Stimulated activated CD8-positive, alpha-beta memory T cell treated with anti-CD3 and anti-CD28 coated beads, Interleukin-15, amount 100 ng/mL, for 48 hours (primary cell): Measurements from ENCODE around the gene COL23A1.
"Not testable (repeated sequence)": the region's sequence is repeated elsewhere in the genome, so short reads cannot be mapped to it uniquely, and the experiment has no call there.

Experiments
- DNase-seq, 2 donors: peaks; one replicate each; pipeline ENCODE4 v3.0.0-alpha.2; 2020; ENCODE audit warnings: low read depth in 2 of 2

COL23A1 gene

DNA sequence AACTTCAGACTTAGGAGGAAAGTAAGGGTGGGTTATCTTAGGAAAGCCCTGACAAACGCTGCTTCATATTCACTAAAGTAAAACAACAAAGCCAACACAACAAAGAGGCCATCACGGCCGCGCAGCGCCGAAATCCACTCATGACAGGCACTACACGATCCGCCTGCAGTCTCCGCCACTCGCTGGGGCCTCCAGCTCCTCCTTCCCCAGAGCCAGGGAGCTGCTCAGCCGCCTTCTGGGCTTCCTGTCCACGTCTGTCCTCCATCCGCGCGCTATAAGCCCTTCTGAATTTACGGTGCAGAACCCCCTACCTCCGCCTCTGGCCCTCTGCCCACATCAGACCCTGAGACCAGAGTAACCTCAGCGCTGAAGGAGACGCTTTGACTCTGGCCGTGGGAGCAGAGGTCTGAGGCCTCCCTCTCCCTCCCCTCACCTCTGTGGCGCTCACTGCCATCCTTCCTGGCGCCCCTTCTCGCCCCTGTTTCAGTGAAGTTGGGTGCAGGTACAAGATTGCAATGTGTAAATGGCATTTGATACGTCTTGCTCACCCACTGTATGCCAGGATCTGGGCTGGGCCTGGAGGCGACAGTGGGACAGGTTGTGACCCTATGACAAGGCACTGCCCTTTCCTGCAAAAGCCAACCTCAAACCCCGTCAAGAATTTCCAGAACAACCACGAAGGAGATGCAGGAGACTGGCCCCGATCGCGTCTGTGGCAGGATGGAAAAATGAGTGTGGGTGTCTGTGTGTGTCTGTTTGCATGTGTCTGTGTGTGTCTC is 282.7 kb downstream of the COL23A1 start:
- no peak for DNase-seq

DNA sequence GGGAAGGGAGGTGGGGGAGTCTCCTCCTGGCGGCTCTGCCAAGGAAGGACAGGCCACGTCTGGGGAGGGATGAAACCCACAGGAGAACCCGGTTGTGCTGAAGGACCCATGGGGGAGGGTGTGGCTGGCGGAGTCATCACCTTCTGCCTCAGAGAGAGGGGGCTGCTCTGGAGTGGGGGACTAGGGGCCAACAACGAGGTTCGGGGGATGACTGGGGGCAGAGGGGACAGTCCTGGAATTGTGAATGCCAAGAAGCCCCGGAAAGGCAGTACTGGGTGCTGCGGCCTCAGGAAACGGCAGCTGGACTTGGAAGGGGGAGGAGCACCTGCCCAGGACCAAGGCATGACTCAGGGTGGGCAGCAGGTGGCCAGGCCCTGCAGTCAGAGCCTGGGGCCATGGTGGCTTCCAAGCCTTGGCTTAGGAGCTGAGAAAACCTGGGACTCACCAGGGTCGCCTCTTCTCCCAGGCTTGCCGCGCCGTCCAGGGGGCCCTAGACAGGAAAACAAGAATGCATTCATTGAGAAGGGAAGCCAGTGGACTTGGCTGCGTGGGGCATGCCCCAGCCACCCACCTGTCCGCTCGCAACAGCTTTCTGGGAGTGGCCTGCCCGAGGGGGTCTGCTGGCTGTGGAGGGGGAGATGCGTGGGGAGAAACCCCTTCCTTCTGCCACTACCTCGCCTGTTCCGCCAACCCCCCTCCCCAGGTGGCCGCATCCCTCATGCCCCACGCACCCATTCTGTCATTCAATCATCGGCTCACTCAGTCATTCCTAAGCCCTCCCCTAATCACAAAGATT is 283.6 kb downstream of the COL23A1 start:
- no peak for DNase-seq

DNA sequence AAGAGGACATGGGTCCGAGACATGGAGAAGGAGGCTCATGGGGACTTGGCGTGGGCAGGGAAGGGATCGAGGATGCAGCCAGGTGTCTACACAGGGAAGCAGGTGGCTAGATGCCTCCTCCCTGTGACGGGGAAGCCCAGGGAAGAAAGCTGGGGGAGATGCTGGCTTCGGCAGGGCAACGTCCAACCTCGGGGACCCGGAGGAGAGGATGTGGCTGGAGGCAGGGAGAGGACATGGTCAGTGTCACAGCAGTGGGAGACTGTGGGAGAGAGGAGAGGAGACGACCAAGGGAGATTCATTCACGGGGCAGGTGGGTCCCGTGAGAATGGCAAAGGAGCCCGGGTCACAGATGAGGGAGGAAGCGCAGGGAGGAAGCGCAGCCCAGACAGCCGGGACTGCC is 284.4 kb downstream of the COL23A1 start:
- DNase-seq, result no peak

DNA sequence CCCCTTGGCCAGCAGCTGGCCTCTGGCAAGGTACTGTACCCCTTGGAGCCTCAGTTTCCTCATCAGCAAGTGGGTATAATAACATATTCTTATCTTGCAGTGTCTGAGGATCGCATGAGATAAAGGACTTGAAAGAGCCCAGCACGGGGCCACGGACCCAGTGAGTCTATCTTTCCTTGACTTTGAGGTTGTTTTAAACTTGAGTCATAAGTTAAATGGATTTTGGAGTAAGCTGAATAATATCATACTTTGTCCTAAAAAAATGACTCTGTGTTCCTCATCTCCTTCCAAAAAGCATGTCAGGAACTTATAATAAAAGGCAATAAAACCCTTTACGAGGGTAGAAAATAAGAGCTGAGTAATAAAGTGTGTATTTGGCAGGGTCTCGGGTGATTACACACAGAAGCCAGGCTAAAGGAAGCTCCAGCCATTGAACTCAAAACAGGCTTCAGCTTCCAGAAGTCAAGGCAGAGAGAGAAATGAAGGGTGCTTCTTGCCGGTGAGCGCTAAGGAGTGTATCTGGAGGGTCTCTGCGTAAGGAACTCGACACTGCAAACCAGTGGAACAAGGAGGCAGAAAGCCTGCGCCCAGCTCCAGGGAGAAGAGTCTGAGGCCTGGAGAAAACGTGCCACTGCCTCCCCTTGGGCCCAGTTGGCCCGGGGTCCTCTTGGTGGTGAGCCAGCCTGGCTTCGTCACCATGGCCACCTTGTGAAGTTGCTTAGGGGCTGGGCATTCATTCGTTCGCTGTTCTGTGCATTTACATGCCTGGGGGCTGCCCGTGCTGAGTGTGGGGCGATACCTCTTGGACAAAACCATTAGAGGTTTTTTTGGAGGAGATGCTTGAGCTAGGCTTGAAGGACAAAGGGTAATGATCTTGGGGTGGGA is 285.2 kb downstream of the COL23A1 start:
- no peak for DNase-seq

DNA sequence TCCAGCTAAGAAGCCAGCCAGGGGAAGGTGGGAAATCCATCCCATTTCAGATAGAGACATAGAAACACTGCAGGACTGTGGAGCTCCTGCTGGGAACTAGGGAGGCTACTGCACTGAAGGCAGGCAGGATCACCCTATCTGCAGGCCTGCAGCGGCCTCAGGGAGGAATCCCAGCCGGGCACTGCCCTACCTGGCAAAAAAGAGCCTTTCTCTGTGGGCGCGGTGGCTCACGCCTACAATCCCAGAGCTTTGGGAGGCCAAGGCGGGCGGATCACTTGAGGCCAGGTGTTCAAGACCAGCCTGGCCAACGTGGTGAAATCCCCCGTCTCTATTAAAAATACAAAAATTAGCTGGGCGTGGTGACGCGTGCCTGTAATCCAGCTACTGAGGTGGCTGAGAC is 286.2 kb downstream of the COL23A1 start:
- no peak for DNase-seq

DNA sequence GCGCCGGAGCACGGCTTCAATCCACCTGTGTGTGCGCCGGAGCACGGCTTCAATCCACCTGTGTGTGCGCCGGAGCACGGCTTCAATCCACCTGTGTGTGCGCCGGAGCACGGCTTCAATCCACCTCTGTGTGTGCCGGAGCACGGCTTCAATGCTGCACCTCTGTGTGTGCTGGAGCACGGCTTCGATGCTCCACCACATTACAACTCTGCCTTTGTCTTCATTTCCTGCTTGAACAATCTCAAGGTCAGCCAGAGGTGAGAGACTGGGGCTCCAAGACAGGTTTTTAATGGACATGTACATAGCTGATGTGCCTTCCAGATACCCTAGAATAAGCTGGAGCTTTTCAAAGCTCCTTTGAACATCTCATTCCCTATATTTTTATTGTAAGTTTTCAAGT is 287.9 kb downstream of the COL23A1 start:
- DNase-seq, result not testable (repeated sequence)

DNA sequence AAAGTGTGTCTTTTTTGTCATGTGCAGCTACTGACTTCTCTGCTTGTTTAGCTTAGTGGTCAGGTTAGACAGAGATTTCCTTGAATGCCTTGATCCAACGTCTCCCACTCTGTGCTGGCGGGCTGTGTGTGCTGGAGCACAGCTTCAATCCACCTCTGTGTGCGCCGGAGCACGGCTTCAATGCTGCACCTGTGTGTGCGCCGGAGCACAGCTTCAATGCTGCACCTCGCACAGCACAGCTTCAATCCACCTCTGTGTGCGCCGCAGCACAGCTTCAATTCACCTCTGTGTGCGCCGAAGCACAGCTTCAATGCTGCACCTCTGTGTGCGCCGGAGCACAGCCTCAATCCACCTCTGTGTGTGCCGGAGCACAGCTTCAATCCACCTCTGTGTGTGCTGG is 288.6 kb downstream of the COL23A1 start:
- no peak for DNase-seq

DNA sequence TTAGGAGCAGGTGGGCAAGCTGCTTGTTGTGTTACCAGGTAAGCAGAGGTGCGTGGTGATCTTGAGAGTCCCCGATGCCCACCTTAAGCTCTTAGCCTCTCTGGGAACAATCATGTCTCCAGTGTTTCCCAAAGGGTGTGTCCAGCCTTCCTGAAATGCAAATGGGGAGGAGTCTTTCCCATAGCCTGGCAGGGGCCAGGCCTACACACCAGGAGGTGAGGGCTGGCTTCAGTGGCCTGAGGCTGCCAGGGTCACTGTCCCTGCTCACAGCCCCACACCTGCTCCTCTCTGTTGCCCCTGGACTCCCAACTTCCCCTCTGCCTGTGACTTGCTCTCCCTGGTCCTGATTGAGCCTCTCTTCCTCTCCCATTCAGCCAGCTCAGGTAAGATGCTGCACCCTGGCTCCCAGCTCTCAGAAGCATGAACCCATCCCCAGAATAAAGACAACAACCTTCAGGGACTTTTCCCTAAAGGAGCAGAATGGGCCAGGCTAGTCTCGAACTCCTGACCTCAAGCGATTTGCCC is 291.8 kb downstream of the COL23A1 start:
- DNase-seq, result no peak

DNA sequence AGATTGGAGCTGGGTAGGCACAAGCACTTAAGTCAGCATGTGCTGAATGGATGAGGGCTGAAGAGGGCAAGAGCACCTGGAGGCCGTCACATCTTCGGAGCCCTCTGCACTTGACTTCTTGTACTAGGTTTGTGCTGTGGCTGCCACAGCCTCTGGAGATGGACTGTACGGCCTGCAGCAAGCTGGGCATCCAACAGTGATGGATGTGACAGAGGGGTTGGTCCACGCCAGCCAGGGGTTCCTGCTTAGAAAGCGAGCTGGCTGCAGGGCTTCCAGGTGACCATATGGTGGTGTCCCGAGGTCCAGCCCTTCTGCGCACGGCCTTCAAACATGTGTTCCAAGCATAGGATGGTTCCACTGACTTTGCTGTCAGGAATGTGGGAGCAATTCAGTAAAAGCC is 292.4 kb downstream of the COL23A1 start:
- no peak for DNase-seq

DNA sequence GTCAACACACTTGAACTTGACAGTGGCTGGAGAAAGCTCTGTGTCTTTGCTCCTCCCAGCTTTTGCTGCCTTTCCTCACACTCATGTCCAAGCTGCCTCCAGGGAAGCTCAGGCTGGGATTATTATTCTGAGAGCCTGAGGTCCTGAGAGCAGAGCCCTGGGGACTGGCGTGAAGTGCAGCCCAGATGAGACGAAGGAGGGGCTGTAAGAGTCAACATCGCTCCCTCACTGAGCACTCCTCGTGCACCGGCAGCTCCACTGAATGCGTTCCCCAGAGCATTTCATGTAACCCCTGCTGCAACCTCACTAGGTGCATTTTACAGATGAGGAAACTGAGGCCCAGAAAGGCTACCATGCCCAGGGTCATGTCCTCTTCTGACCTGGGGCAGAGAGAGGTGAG is 294.1 kb downstream of the COL23A1 start:
- no peak for DNase-seq

DNA sequence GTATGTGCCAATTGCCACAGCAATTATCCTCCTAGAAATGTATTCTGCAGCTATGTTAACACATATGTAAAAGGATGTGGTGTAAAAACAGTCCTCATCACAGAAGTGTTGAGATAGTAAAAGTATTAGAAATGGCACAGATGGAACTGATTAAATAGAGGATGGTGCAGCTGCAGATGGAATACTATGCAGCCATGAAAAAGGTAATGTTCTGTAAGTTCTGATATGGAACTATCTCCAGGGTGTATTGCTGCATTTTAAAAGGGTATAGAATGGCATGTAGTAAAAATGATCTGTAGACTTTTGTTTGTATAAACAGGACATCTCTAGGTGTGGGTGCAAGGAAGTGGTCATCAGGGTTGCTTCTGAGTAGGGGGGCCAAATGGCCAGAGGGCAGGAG is 294.6 kb downstream of the COL23A1 start:
- DNase-seq, result no peak

DNA sequence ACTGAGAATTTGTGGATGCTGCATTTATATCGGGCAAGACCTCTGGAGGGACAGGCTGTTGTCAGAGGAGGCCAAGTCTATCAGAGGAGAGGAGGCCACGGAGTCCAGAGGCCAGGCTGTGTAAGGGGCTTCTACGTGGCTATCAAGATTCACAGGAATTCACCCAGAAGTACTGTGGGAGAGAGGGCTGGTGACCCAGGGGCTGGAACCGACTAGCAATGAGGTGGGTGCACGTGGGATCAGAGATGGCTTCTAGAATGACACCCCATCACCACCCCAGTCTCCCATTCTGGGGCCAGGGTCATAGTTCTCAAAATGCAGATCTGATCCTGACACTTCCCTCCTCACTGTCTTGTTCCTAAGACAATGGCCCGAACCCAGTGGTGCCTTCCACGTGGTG is 296.4 kb downstream of the COL23A1 start:
- DNase-seq, result no peak

DNA sequence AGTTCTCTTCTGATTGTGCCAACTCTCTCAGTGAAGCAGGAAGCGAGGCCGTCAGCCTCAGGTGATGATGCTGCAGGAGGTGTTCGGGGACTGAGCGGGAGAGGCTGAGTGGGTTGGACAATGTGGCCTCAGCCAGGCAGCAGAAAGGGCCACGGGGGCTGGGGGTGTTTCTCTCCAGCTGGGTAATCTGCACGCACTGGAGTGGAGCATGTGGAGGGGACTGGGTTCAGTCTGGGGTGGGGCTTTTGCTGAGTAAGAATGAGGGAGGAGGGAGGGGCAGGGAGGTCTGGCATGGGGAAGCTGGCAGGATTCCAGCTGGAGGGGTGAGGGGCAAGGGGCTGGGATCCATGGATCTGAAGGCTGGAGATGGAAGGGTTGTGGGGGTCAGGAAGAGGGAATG is 296.8 kb downstream of the COL23A1 start:
- DNase-seq, result no peak

DNA sequence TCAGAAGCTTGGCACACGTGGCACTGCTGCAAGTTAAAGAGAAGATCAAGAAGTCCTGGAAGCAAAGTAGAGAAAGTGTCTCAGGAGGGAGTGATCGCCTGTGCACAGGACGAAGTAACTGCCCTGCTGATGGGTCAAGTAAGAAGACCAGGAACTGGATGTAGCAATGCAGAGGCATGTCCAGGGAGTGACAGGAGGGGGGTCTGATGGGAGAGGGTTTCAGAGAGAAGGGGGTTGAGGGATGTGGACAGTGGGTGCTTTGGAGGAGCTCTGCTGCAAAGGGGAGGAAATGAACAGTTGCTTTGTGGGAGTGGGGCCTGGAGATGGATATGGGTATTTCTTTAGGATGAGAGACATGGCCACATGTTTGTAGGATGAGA is 297.4 kb downstream of the COL23A1 start:
- DNase-seq, result no peak

DNA sequence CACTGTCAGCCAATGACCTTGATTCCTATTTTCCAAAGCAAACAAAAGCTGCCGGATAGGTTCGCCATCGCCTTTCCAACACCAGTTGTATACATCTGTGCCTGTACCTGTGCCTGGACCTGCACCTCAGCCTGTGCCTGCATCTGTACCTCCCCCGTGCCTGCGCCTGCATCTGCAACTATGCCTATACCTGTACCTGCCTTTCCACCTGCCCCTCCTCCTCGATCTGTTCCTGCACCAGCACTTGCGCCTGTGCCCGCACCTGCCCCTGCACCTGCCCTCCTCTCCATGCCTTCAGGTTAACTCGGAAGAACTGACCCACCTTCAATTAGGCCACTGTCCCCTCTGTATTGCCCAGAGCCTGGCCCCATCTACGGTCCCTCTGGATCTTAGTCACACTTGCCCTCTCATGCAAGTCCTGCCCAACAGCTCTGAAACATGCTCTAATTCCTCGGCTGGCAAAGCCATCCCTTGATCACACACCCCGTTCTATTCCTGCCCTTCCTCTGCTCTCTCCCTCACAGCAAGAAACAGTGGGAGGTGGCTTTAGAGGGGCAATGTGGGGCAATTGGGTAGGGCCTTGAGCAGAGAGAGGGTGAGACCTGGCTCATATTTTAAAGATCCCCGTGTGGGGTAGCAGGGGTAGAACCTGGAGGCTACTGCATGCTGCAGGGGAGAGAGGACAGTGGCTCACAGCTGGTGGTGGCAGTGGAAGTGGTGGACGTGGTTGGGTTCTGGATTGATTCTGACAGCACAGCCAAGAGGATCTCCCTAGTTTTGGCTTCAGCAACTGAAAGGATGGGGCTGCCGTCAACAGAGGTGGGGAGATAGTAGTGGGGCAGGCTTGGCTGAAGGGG is 298.0 kb downstream of the COL23A1 start:
- DNase-seq, result no peak

DNA sequence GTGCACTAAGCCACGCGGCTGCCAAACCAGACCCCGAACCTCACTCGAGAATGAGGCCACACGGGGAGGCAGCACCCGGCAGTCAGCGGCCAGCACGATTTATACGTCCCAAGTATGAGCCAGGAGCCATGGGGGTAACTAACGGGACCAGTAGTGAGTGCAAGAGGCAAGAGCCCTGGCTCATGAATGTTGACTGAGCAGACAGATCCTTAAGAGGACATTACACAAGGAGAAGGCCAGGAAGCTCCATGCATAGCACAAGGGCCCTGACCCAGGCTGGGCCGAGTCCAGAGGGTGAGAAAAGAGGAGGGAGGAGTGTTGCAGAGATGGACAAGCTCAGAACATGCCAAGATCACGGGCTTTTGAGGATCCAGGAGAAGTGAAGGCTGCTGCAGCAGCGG is 299.0 kb downstream of the COL23A1 start:
- DNase-seq, result no peak

DNA sequence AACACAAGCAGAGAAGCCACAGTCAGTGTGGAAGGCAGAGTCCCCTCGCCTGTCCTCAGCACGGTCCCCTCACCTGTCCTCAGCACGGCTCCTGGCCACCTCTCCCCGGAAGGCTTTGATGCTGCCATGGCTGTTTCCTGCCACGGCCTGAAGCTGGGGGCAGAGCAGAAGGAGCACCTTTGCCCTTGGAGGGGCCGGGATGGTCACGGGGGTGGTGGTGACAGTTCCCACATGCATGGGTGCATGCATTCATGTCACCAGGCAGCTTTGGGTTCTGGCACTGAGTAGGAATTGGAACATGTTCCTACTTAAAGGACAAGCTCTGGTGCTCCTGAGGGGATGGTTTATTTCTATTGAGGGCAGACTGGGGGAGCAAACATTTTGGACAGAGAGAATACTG is 299.8 kb downstream of the COL23A1 start:
- no peak for DNase-seq

DNA sequence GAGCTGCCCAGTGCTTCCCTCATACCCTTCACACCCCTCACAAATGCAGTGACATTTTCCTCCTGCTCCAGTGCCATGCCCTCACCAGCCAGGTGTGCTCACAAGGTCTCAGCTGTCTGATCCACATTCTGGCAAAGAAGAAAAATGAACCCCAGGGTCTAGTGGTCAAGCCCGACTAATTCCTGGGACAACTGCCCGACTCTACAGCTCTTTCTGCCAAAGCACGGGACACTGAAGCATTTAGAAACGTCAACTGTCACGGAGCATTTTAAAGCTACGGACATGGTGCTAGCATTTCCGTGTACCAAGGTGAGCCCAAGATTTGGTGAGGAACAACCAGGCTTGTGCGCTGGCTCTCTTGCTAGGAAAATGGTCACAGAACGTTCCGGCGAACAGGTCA is 300.8 kb downstream of the COL23A1 start:
- no peak for DNase-seq

DNA sequence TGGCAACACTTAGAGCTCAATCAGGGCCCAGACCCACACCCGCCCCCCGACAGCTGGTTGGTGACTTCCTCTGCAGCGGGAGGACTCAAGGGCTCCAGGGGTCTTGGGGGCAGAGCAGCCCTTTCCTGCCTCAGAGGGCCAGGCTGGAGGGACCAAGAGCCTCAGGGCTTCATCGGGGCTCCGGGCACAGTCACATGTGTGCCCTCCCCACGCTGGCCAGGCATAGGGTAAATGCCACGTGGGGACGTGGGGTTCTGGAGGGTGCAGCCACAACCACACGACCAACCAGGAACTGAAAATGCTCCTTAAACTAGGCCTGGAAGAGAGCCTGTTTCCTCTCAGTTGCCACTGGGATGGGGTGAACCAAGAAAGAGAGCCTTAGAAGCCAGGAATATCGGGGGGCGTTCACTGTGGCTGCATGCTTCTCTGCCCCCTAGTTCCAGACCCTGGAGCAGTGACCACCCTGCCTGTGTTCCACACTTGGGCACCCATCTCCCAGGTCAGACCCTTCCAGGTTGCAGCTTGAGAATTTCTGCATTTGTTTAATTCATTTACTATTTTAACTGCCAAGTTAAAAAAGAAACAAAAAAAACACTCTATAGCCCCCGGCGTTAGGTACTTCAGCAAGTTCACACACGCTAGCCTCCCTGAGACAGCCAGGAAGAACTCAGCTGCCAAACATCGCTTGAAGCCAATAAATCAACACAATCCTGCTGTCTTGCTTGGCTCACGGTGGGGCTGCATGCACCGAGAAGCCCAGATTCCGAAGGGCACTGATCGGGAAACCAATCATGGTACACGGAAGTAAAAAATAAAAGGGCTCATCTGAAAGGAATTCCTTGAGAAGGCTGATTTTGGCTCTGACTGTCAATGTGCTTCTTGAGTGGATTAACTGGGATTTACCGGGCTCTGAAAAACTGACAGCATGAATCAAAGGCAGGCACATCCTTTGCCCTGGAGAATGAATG is 301.5 kb downstream of the COL23A1 start:
- DNase-seq, result no peak

DNA sequence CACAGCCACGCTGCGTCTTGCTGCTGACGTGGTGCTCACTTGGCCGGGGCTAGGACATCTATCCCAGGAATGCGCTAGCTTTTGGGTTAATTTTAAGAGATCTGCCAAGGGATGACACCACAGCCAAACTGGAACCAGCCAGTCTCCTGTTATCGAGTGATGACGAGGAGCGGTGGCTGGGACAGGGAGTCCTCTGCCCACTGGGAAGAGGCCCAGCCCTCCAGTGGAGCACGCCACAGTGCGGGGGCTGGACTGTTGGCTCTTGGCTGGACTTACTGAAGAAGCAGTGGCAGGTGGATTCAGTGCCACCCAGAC is 302.4 kb downstream of the COL23A1 start:
- no peak for DNase-seq
